ENCODE measurements around the gene NEK2.

- TF ChIP-seq EZH2 (IDR thresholded peaks at IDR 0.05) = no peak
- no peak for TF ChIP-seq POLR2AphosphoS5 (IDR thresholded peaks at IDR 0.05; ENCODE audit: borderline replicate concordance, low read depth, low read length)
- TF ChIP-seq FOXP2 (optimal IDR thresholded peaks at IDR 0.05; ENCODE audit: control extremely low read depth, extremely low read length, insufficient read depth) = no peak
Observed at GRCh38 chr1:211683396-211684297, 8.2 kb upstream of the NEK2 start.

Data from SK-N-MC (cell line).